H1 (cell line): ENCODE data around the gene FLT4. TPM values are rescaled to one million over a fixed set of nuclear protein-coding genes. Genes with fewer than 3 reads are reported as not detected.

Experiments
- CTCF ChIA-PET: fragments of 300-600 bp; sonication (Branson Sonifier 250); formaldehyde crosslinking; loops from one replicate; lab custom pipeline; 2021; ENCODE audit not compliant: partially characterized antibody; lab: Charles Lee
- POLR2A ChIA-PET: fragments of 300-600 bp; sonication (Branson Sonifier 250); formaldehyde crosslinking; loops from one replicate; lab custom pipeline; 2021; ENCODE audit warnings: inconsistent platforms; ENCODE audit not compliant: partially characterized antibody; lab: Charles Lee
- DNase-seq, 2 experiments: peaks; one replicate each; pipeline versions ENCODE4 v3.0.0 to v3.0.0-alpha.2; 2010 to 2022; ENCODE audit warnings: low spot score in 2 of 2, low read depth in 1 of 2, mixed read lengths in 1 of 2
- FAIRE-seq: peaks from 2 replicates; lab custom pipeline; 2011; peaks lifted over from hg19 to GRCh38; lab: Jason Lieb, UNC
- H2AFZ ChIP-seq: 2 replicates; pipeline ENCODE4 v1.8.1; 2012; ENCODE audit warnings: low read length, inconsistent platforms
- H2AK5ac ChIP-seq: 2 replicates; pipeline ENCODE4 v1.6.1; 2013; ENCODE audit warnings: low read depth, low read length
- H2BK120ac ChIP-seq: replicated peaks from 2 replicates; pipeline ENCODE3; 2013; ENCODE audit warnings: low read depth, low read length, inconsistent platforms
- H2BK12ac ChIP-seq: 2 replicates; pipeline ENCODE4 v1.6.1; 2013; ENCODE audit warnings: low read depth, low read length
- H2BK15ac ChIP-seq: 2 replicates; pipeline ENCODE4 v1.6.1; 2013; ENCODE audit warnings: low read length
- H2BK20ac ChIP-seq: 2 replicates; pipeline ENCODE4 v1.6.1; 2013; ENCODE audit warnings: low read length
- H2BK5ac ChIP-seq: 2 replicates; pipeline ENCODE4 v1.6.1; 2013; ENCODE audit warnings: low read depth, low read length
- H3K14ac ChIP-seq: 2 replicates; pipeline ENCODE4 v1.6.1; 2013; ENCODE audit warnings: inconsistent platforms; ENCODE audit not compliant: insufficient read length
- H3K18ac ChIP-seq: 2 replicates; pipeline ENCODE4 v1.6.1; 2013; ENCODE audit warnings: low read length; ENCODE audit errors: extremely low read depth
- H3K23ac ChIP-seq: 2 replicates; pipeline ENCODE4 v1.6.1; 2013; ENCODE audit warnings: inconsistent platforms; ENCODE audit not compliant: insufficient read length
- H3K23me2 ChIP-seq: 2 replicates; pipeline ENCODE4 v1.6.1; 2013; ENCODE audit warnings: low read depth, low read length
- H3K27ac ChIP-seq: 2 replicates; pipeline ENCODE4 v1.6.1; 2011; ENCODE audit warnings: low read depth, low read length, inconsistent platforms
- H3K27me3 ChIP-seq, 4 experiments: replicated peaks in 1 of 4; 1 replicate in 1 of 4; 2 replicates in 3 of 4; pipeline versions ENCODE4 v1.6.1 to v1.8.1; 2011 to 2013; ENCODE audit warnings: low read length in 3 of 4, mild to moderate bottlenecking in 3 of 4, inconsistent platforms in 2 of 4, mixed read lengths in 2 of 4, moderate library complexity in 1 of 4; ENCODE audit not compliant: control insufficient read depth in 3 of 4, insufficient read depth in 3 of 4; ENCODE audit errors: extremely low read depth in 1 of 4
- H3K36me3 ChIP-seq, 4 experiments: 2 replicates each; pipeline versions ENCODE4 v1.6.1 to v1.8.1; 2011 to 2013; ENCODE audit warnings: mild to moderate bottlenecking in 4 of 4, low read length in 3 of 4, moderate library complexity in 2 of 4, control low read depth in 1 of 4, inconsistent platforms in 1 of 4; ENCODE audit not compliant: insufficient read depth in 4 of 4, control insufficient read depth in 2 of 4
- H3K4ac ChIP-seq: replicated peaks from 2 replicates; pipeline ENCODE3; 2013; ENCODE audit warnings: low read length, low read depth, mixed read lengths, inconsistent platforms; ENCODE audit not compliant: insufficient read length
- H3K4me1 ChIP-seq, 4 experiments: replicated peaks in 1 of 4; 1 replicate in 1 of 4; 2 replicates in 3 of 4; pipeline versions ENCODE4 v1.6.1 to v1.8.1; 2011 to 2013; ENCODE audit warnings: low read length in 3 of 4, inconsistent platforms in 2 of 4, mixed read lengths in 1 of 4; ENCODE audit not compliant: insufficient read depth in 4 of 4, control insufficient read depth in 3 of 4
- H3K4me2 ChIP-seq, 2 experiments: 2 replicates each; pipeline versions ENCODE4 v1.6.1 to v1.8.1; 2011 to 2013; ENCODE audit warnings: low read depth in 2 of 2, low read length in 2 of 2, control low read depth in 1 of 2, inconsistent platforms in 1 of 2, mild to moderate bottlenecking in 1 of 2; ENCODE audit not compliant: insufficient read depth in 1 of 2
- H3K4me3 ChIP-seq, 4 experiments: fragments of 200-600, 300-600 bp in 1 of 4; sonication (generic), shearing (Covaris generic), sonication (Bioruptor Twin) in 1 of 4; 2 replicates each; pipeline versions ENCODE4 v1.5.1 to v1.8.1; 2011 to 2016; ENCODE audit warnings: low read length in 4 of 4, low read depth in 3 of 4, control low read depth in 2 of 4, inconsistent platforms in 2 of 4, mild to moderate bottlenecking in 2 of 4, mixed read lengths in 1 of 4, moderate library complexity in 1 of 4; ENCODE audit not compliant: insufficient read depth in 2 of 4; ENCODE audit errors: extremely low read depth in 1 of 4
- H3K56ac ChIP-seq: replicated peaks from 2 replicates; pipeline ENCODE3; 2013; ENCODE audit warnings: low read depth, mild to moderate bottlenecking, mixed read lengths, low read length, inconsistent platforms; ENCODE audit not compliant: insufficient read length
- H3K79me1 ChIP-seq: 2 replicates; pipeline ENCODE4 v1.6.1; 2013; ENCODE audit warnings: low read depth, low read length, control low read depth
- H3K79me2 ChIP-seq, 2 experiments: 2 replicates each; pipeline versions ENCODE4 v1.6.1 to v1.8.1; 2012 to 2013; ENCODE audit warnings: low read length in 2 of 2, mild to moderate bottlenecking in 2 of 2, inconsistent platforms in 1 of 2; ENCODE audit not compliant: insufficient read depth in 2 of 2, control insufficient read depth in 1 of 2
- H3K9ac ChIP-seq, 4 experiments: replicated peaks in 1 of 4; 1 replicate in 1 of 4; 2 replicates in 3 of 4; pipeline versions ENCODE4 v1.6.1 to v1.8.1; 2011 to 2013; ENCODE audit warnings: low read depth in 3 of 4, low read length in 3 of 4, control low read depth in 2 of 4, mild to moderate bottlenecking in 2 of 4, moderate library complexity in 2 of 4, inconsistent platforms in 1 of 4; ENCODE audit errors: extremely low read depth in 1 of 4
- H3K9me3 ChIP-seq, 2 experiments: 2 replicates each; pipeline versions ENCODE4 v1.6.1 to v1.8.1; 2012 to 2013; ENCODE audit warnings: mild to moderate bottlenecking in 2 of 2, moderate library complexity in 2 of 2, control low read depth in 1 of 2, inconsistent platforms in 1 of 2, low read depth in 1 of 2, low read length in 1 of 2, mixed read lengths in 1 of 2; ENCODE audit not compliant: insufficient read depth in 2 of 2
- H4K20me1 ChIP-seq, 2 experiments: replicated peaks in 1 of 2; 2 replicates each; pipeline versions ENCODE3 to v1.8.1; 2011 to 2013; ENCODE audit warnings: inconsistent platforms in 2 of 2, low read length in 2 of 2, mild to moderate bottlenecking in 1 of 2; ENCODE audit not compliant: insufficient read depth in 2 of 2, control insufficient read depth in 1 of 2
- H4K5ac ChIP-seq: 2 replicates; pipeline ENCODE4 v1.6.1; 2013; ENCODE audit warnings: low read length, low read depth, mixed read lengths, inconsistent platforms; ENCODE audit not compliant: insufficient read length
- H4K8ac ChIP-seq: 2 replicates; pipeline ENCODE4 v1.8.0; 2013; ENCODE audit warnings: mild to moderate bottlenecking, moderate library complexity, low read length, inconsistent platforms; ENCODE audit not compliant: insufficient read depth; ENCODE audit errors: extremely low read depth
- H4K91ac ChIP-seq: replicated peaks from 2 replicates; pipeline ENCODE3; 2013; ENCODE audit warnings: low read length, mixed read lengths, inconsistent platforms; ENCODE audit not compliant: insufficient read length
- GABPA ChIP-seq: IDR thresholded peaks from 2 replicates; pipeline ENCODE4 v1.6.1; 2011; ENCODE audit warnings: mild to moderate bottlenecking, low read length, moderate library complexity, borderline replicate concordance; ENCODE audit not compliant: insufficient read depth
- JUN ChIP-seq: IDR thresholded peaks from 2 replicates; pipeline ENCODE4 v1.6.1; 2011; ENCODE audit warnings: low read depth, mild to moderate bottlenecking, improper control_type of control experiment, low read length
- KDM1A ChIP-seq: fragments of 200-600, 300-600 bp; sonication (generic); IDR thresholded peaks from 2 replicates; pipeline ENCODE4 v1.7.1; 2016; ENCODE audit warnings: mild to moderate bottlenecking, low read length, borderline replicate concordance
- RFX5 ChIP-seq: IDR thresholded peaks from 2 replicates; pipeline ENCODE4 v1.6.1; 2011; ENCODE audit warnings: low read depth, low read length, improper control_type of control experiment, borderline replicate concordance
- SIRT6 ChIP-seq: IDR thresholded peaks from one replicate; pipeline ENCODE4 v1.7.1; 2012; ENCODE audit warnings: low read length, inconsistent platforms
- TAF7 ChIP-seq: optimal IDR thresholded peaks from 2 replicates; pipeline ENCODE3; 2011; ENCODE audit warnings: low read depth, mild to moderate bottlenecking, inconsistent platforms, low read length, moderate library complexity, borderline replicate concordance
- WGBS, 2 experiments: shearing (Covaris generic) in 1 of 2; methylation state at CpG; one replicate each; pipeline versions ENCODE4 v1.1.6 to v1.1.7; 2013 to 2015; ENCODE audit warnings: low lambda C conversion rate in 2 of 2, mixed read lengths in 2 of 2, inconsistent platforms in 1 of 2, low coverage in 1 of 2, missing lambda C conversion rate in 1 of 2; ENCODE audit not compliant: insufficient replicate concordance in 2 of 2, insufficient coverage in 1 of 2, insufficient read length in 1 of 2; ENCODE audit errors: extremely low coverage in 1 of 2, missing lambda C conversion rate in 1 of 2; 5-methylcytosine and 5-hydroxymethylcytosine counted together
- polyA plus RNA-seq, 7 experiments: library from polyadenylated mRNA; depleted of rRNA in 3 of 7; stranded (reverse) in 5 of 7; unstranded in 2 of 7; fragments of >200 nt in 5 of 7; fragments of 200-250 nt in 2 of 7; gene quantifications; 1 replicate in 5 of 7; 2 replicates in 1 of 7; 4 replicates in 1 of 7; pipeline versions ENCODE4 v1.2.1 to v1.2.3, GENCODE V29; 2011 to 2013; ENCODE audit warnings: missing spikeins in 2 of 7, mixed read lengths in 2 of 7
- total RNA-seq: library from RNA; stranded (reverse); fragmentation: NEBNext Ultra II Directional; extraction: Animal tissue kit (Norgen Biotek cat#: 25700); gene quantifications from 2 replicates; pipeline ENCODE4 v1.2.1, GENCODE V29; 2021

FLT4 gene
- total and polyA plus RNA-seq, 2 of the 8 experiments (the other 6 are each of a cell fraction or from before 2014, with no cell fraction given), result 6.5 to 7.7 TPM

DNA sequence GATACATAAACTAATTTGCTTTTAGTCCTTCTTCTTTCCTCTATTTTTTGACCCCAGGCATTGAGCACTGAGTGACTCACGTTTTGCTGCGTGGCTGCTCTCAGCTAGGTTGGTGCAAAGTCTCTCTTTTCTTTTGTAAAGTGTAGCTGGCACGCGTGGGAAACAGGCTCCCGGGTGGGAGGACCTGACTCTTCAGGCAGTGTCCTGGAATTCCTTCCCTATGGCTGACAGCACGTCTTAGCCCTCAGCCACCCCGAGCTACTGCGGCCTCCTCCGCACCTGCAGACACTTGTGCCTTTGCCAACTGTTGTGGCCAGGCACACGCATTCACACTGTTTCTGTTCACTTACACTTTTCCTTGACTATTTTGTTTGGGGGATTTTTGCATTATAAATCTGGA lies 57.2 kb downstream of the FLT4 start:
- H3K4me2 ChIP-seq, result no peak overlapping the region
- no peaks in the 10 kb centered on the region; a peak in 1 of 8 replicates for H3K36me3 ChIP-seq
- H3K27me3 ChIP-seq, result peaks cover 22 to 51% (median 40%) of the 10 kb centered on the region in 4 experiments
- ChIA-PET POLR2A (no interaction called here), CTCF (interaction anchor here (1.0 to 1.6 kb wide), 4 partner anchors 12 to 126 kb away, joined by 3 to 7 read pairs (median 4); no protein-coding TSS in a partner anchor)
- no peak for FAIRE-seq
- H3K18ac ChIP-seq, result no peak overlapping the region
- no peak overlapping the region for H3K9ac ChIP-seq
- no peak overlapping the region for H3K14ac ChIP-seq
- H3K79me1 ChIP-seq, result no peaks in the 10 kb centered on the region
- no peak overlapping the region for H3K23ac ChIP-seq
- H4K5ac ChIP-seq, result no peak overlapping the region
- H2BK20ac ChIP-seq, result no peak overlapping the region
- H3K4me1 ChIP-seq, result peaks cover 0 to 9% (median 3%) of the 10 kb centered on the region in 4 experiments; a peak in 5 of 7 replicates
- H3K4ac ChIP-seq, result no peak overlapping the region
- H2BK120ac ChIP-seq, result no peak overlapping the region
- no peak for DNase-seq
- no peak overlapping the region for H4K91ac ChIP-seq
- no peak overlapping the region for H3K27ac ChIP-seq
- no peak overlapping the region for H2AK5ac ChIP-seq
- no peak overlapping the region for H4K8ac ChIP-seq
- 72% methylated on average over 10 of the region's 10 CpGs; no CpG with 5 or more reads in 1 of the 2 experiments for WGBS, 2 experiments
- no peak overlapping the region for H3K56ac ChIP-seq
- H2AFZ ChIP-seq, result no peak overlapping the region
- H2BK12ac ChIP-seq, result no peak overlapping the region
- no peak overlapping the region for H2BK15ac ChIP-seq
- H2BK5ac ChIP-seq, result no peak overlapping the region
- H4K20me1 ChIP-seq, result peaks cover 0 to 2% of the 10 kb centered on the region in 2 experiments
- H3K23me2 ChIP-seq, result peaks cover 20% of the 10 kb centered on the region; the same call in 1 of the 2 replicates
- peak overlapping the region in 1 of 4 experiments; percentile 69; a peak in 1 of 8 replicates for H3K4me3 ChIP-seq
- no peaks in the 10 kb centered on the region for H3K9me3 ChIP-seq
- no peaks in the 10 kb centered on the region for H3K79me2 ChIP-seq
- TF ChIP-seq JUN (no peak), KDM1A (no peak), GABPA (no peak), TAF7 (no peak), SIRT6 (no peak), RFX5 (no peak)
